ENCODE data around the gene HLA-A.

DNA sequence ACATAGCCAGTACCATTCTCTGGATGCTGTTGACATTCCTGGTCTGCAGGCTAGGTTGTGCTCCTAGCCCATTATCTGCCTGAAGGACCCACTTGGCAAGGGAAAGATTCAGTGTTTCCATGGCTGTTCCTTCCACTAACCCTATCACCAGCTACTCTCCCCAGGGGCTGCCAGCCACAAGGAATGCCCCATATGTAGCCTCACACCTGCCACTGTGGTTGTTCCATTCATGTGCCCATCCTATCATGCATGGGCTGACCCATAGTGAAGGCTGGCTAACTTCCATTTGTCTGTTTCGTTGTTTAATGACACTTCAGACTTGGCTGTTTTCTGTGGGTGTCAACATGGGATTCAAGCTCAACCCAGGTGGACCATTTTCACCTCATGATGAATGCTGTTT is 25.6 kb upstream of the HLA-A start:
- TF ChIP-seq, protein P1, sequence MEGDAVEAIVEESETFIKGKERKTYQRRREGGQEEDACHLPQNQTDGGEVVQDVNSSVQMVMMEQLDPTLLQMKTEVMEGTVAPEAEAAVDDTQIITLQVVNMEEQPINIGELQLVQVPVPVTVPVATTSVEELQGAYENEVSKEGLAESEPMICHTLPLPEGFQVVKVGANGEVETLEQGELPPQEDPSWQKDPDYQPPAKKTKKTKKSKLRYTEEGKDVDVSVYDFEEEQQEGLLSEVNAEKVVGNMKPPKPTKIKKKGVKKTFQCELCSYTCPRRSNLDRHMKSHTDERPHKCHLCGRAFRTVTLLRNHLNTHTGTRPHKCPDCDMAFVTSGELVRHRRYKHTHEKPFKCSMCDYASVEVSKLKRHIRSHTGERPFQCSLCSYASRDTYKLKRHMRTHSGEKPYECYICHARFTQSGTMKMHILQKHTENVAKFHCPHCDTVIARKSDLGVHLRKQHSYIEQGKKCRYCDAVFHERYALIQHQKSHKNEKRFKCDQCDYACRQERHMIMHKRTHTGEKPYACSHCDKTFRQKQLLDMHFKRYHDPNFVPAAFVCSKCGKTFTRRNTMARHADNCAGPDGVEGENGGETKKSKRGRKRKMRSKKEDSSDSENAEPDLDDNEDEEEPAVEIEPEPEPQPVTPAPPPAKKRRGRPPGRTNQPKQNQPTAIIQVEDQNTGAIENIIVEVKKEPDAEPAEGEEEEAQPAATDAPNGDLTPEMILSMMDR (IDR thresholded peaks at IDR 0.05 in 8 of 11, conservative IDR thresholded peaks at IDR 0.05 in 3 of 11), result no peak
- TF ChIP-seq POLR2AphosphoS5 (IDR thresholded peaks at IDR 0.05), result no peak
